Kidney epithelial cell (primary cell): ENCODE results near the gene FLVCR1. TPM values are rescaled to one million over a fixed set of nuclear protein-coding genes. Genes with fewer than 3 reads are reported as not detected.
"Not testable (repeated sequence)": the region's sequence is repeated elsewhere in the genome, so short reads cannot be mapped to it uniquely, and the experiment has no call there.

Experiments
- DNase-seq: peaks from one replicate; pipeline ENCODE4 v3.0.0-alpha.2; 2010; ENCODE audit warnings: low read depth
- H3K27me3 ChIP-seq: 2 replicates; pipeline ENCODE4 v1.6.0; 2011; ENCODE audit warnings: low read length; ENCODE audit not compliant: control insufficient read depth, insufficient read depth
- H3K36me3 ChIP-seq: 2 replicates; pipeline ENCODE4 v1.5.1; 2011; ENCODE audit warnings: low read length; ENCODE audit not compliant: control insufficient read depth, insufficient read depth
- H3K4me3 ChIP-seq: 2 replicates; pipeline ENCODE4 v1.5.1; 2011; ENCODE audit warnings: low read depth, mild to moderate bottlenecking, control low read depth, low read length
- total RNA-seq: library from RNA; depleted of rRNA; stranded (reverse); fragments of >200 nt; gene quantifications from 2 replicates; pipeline ENCODE4 v1.2.3, GENCODE V29; 2015
- TF ChIP-seq, protein P1 (sequence below): IDR thresholded peaks from 2 replicates; pipeline ENCODE4 v1.5.1; 2011; ENCODE audit warnings: mild to moderate bottlenecking, moderate library complexity, low read length, control low read depth, inconsistent platforms; ENCODE audit not compliant: insufficient read depth, poor library complexity, severe bottlenecking

FLVCR1 gene
- total RNA-seq, 1 donor from 2014 or later = 3.9 TPM

DNA sequence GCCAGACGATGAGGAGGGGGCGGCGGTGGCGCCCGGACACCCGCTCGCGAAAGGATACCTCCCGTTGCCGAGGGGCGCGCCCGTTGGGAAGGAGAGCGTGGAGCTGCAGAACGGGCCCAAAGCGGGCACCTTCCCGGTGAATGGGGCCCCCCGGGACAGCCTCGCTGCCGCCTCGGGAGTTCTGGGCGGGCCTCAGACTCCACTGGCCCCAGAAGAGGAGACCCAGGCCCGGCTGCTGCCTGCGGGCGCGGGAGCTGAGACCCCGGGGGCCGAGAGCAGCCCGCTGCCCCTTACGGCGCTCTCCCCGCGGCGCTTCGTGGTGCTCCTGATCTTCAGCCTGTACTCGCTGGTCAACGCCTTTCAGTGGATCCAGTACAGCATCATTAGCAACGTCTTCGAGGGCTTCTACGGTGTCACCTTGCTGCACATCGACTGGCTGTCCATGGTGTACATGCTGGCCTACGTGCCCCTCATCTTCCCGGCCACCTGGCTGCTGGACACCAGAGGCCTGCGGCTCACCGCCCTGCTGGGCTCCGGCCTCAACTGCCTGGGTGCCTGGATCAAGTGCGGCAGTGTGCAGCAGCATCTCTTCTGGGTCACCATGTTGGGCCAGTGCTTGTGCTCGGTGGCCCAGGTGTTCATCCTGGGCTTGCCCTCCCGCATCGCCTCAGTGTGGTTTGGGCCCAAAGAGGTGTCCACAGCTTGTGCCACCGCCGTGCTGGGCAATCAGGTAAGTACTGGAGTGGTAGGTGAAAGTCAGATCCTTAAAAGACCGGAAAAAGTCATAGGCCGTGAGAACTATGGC is 588 bp downstream of the FLVCR1 start:
- TF ChIP-seq, protein P1, sequence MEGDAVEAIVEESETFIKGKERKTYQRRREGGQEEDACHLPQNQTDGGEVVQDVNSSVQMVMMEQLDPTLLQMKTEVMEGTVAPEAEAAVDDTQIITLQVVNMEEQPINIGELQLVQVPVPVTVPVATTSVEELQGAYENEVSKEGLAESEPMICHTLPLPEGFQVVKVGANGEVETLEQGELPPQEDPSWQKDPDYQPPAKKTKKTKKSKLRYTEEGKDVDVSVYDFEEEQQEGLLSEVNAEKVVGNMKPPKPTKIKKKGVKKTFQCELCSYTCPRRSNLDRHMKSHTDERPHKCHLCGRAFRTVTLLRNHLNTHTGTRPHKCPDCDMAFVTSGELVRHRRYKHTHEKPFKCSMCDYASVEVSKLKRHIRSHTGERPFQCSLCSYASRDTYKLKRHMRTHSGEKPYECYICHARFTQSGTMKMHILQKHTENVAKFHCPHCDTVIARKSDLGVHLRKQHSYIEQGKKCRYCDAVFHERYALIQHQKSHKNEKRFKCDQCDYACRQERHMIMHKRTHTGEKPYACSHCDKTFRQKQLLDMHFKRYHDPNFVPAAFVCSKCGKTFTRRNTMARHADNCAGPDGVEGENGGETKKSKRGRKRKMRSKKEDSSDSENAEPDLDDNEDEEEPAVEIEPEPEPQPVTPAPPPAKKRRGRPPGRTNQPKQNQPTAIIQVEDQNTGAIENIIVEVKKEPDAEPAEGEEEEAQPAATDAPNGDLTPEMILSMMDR = no peak
- H3K27me3 ChIP-seq = no peaks in the 10 kb centered on the region
- peak; percentile 7 for DNase-seq
- H3K4me3 ChIP-seq = peak overlapping the region; percentile 88
- no peaks in the 10 kb centered on the region for H3K36me3 ChIP-seq

GRCh38 chr1:212860713-212861581 is 2.9 kb downstream of the FLVCR1 start:
- Histone ChIP-seq H3K4me3 (no peak overlapping the region), H3K36me3 (peaks cover 2% of the 10 kb centered on the region), H3K27me3 (no peaks in the 10 kb centered on the region)
- TF ChIP-seq, protein P1 = no peak
- DNase-seq = no peak

DNA sequence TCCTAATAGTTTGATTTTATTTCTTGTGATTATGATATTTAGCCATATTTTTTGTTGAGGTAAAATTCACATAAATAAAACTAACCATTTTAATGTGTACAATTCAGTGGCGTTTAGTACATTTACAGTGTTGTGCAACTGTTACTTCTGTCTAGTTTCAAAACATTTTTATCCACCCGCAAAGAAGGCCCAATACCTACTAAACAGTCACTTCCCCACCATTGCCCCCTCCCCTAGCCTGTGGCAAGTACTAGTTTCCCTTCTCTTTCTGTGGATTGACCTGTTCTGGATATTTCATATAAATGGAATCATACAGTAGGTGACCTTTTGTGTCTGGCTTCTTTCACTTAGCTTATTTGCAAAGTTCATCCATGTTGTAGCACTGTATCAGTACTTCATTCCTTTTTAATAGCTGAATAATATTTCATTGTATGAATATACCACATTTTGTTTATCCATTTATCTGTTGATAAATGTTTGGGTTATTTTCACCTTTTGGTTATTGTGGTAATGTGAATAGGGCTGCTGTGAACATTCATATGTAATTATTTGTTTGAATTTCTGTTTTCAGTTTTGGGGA is 4.1 kb downstream of the FLVCR1 start:
- H3K27me3 ChIP-seq = no peaks in the 10 kb centered on the region
- DNase-seq = no peak
- peaks cover 2% of the 10 kb centered on the region for H3K36me3 ChIP-seq
- TF ChIP-seq, protein P1 = no peak
- no peak overlapping the region for H3K4me3 ChIP-seq

DNA sequence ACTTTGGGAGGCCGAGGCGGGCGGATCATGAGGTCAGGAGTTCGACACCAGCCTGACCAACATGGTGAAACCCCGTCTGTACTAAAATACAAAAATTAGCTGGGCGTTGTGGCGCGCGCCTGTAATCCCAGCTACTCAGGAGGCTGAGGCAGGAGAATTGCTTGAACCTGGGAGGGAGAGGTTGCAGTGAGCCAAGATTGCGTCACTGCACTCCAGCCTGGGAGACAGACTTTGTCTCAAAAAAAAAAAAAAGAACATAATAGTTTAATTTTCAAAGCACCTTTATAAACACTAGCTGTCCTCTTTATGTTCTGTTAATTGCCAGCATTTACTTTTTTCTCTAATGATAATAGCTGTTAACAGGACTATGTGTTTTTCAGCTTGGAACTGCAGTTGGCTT is 5.3 kb downstream of the FLVCR1 start:
- not testable (repeated sequence) for H3K4me3 ChIP-seq, H3K27me3 ChIP-seq, DNase-seq, H3K36me3 ChIP-seq

DNA sequence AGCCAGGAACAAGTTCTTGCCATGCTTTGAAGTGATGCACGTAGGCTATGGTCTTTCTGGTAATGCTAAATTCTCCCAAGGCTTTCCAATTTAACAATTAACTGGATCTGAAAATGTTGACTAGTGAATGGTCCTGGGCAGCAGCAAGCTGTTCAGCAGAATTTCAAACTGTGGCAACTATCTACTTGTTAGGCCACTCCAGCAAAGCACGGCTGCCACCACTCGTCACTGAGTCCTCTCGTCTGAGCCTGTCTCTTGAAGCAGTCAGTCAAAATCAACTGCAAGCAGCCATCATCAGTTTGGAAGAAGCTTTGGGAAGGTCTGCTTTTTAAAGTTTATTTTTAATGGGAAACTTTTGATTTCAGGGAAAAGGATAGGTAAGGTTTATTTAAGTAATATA is 6.1 kb downstream of the FLVCR1 start:
- H3K27me3 ChIP-seq = no peaks in the 10 kb centered on the region
- H3K36me3 ChIP-seq = peaks cover 2% of the 10 kb centered on the region
- TF ChIP-seq, protein P1 = no peak
- no peak for DNase-seq
- no peak overlapping the region for H3K4me3 ChIP-seq

DNA sequence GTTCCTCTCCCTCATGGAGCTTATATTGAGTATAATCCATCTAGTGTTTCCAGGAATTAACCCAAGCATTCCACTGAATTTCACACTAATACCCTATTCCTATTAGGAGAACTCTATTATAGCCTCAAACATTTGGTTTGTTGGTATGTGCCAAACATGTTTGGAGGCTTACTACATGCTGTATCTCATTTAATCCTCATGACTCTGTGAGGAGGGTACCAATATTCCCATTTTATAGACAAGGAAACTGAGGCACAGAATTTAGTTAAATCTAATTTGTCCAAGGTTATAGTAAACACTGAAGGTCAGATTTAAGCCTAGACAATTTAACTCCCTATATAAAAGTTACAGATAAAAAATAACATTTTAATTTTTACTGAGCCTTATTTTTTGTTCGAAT is 9.1 kb downstream of the FLVCR1 start:
- TF ChIP-seq, protein P1 = no peak
- no peaks in the 10 kb centered on the region for H3K27me3 ChIP-seq

More for the DNA sequence above, 9.1 kb downstream of the FLVCR1 start:
- Histone ChIP-seq H3K4me3 (no peak overlapping the region), H3K36me3 (peaks cover 2% of the 10 kb centered on the region)
- DNase-seq = no peak
